ENCODE data around the gene WDR44. TPM values are rescaled to one million over a fixed set of nuclear protein-coding genes. Genes with fewer than 3 reads are reported as not detected.

Gene WDR44
- total and polyA plus RNA-seq, 10 of the 15 experiments (the other 5 are each of a cell fraction or from before 2014, with no cell fraction given), result 3.4 to 14.0 (median 11.6) TPM

- ChIA-PET POLR2A (no interaction called here), SMC1A (ENCODE audit: uncharacterized antibody, unreplicated experiment) (interaction anchor here (1.2 kb wide), 2 partner anchors 109 to 186 kb away, joined by 3 to 6 read pairs; no protein-coding TSS in a partner anchor), RAD21 (ENCODE audit: unreplicated experiment) (interaction anchor here (1.9 kb wide), 1 partner anchor 147 kb away, joined by 5 read pairs; no protein-coding TSS in a partner anchor), CTCF (no interaction called here)
- in situ Hi-C loops (cut with MboI), result no loop called here
- DNase-seq (ENCODE audit: low read depth, low spot score) (no peak), ATAC-seq (no peak), FAIRE-seq (no peak)
- H3K4me2 ChIP-seq (ENCODE audit: control insufficient read depth, insufficient read depth), result peak overlapping the region; percentile 11
- no peak for TF ChIP-seq USF1 (IDR thresholded peaks at IDR 0.05; ENCODE audit: borderline replicate concordance, extremely low read length, insufficient read depth, low read depth, low read length)
- TF ChIP-seq NRF1 (conservative IDR thresholded peaks at IDR 0.05; ENCODE audit: low read depth, low read length), result no peak
- TF ChIP-seq ZNF592 (IDR thresholded peaks at IDR 0.05), result no peak
- no peak for TF ChIP-seq BHLHE40 (IDR thresholded peaks at IDR 0.05; ENCODE audit: borderline replicate concordance in 1 of 2, low read depth in 2 of 2, low read length in 1 of 2)
- TF ChIP-seq NBN (IDR thresholded peaks at IDR 0.05), result no peak
- TF ChIP-seq CBX5 (IDR thresholded peaks at IDR 0.05; ENCODE audit: low read depth), result no peak
- no peak for TF ChIP-seq POU2F2 (IDR thresholded peaks at IDR 0.05; ENCODE audit: borderline replicate concordance, low read depth, low read length)
- H3K36me3 ChIP-seq (ENCODE audit: control insufficient read depth in 2 of 2, insufficient read depth in 2 of 2, low read length in 1 of 2), result no peaks in the 10 kb centered on the region
- no peaks in the 10 kb centered on the region for H4K20me1 ChIP-seq (ENCODE audit: control insufficient read depth, insufficient read depth)
- peaks cover 5% of the 10 kb centered on the region for H3K4me1 ChIP-seq (ENCODE audit: control insufficient read depth, insufficient read depth, low read length)
- no peak overlapping the region for H2AFZ ChIP-seq (ENCODE audit: control insufficient read depth, low read depth, low read length)
- no peaks in the 10 kb centered on the region for H3K9me3 ChIP-seq (replicated peaks; ENCODE audit: control insufficient read depth, insufficient read depth, low read length)
- intact Hi-C loops (cut with micrococcal nuclease; ENCODE audit: unreplicated experiment), result no loop called here
- H3K27ac ChIP-seq (ENCODE audit: control insufficient read depth, insufficient read depth), result peak overlapping the region; percentile 27
- H3K79me2 ChIP-seq (ENCODE audit: control insufficient read depth, insufficient read depth, low read length), result peaks cover 57% of the 10 kb centered on the region
- peak overlapping the region; percentile 8 for H3K4me3 ChIP-seq
- no TSS peak for BruUV-seq (replicated peaks)
- WGBS (ENCODE audit: insufficient coverage, insufficient replicate concordance, low lambda C conversion rate, missing lambda C conversion rate), result 25% methylated on average over 6 of the region's 6 CpGs
- H3K27me3 ChIP-seq (replicated peaks in 1 of 2; ENCODE audit: control insufficient read depth in 2 of 2, insufficient read depth in 2 of 2, low read length in 1 of 2), result no peaks in the 10 kb centered on the region
- H3K9ac ChIP-seq (ENCODE audit: control insufficient read depth, insufficient read depth, low read length), result no peak overlapping the region; the same call in 1 of the 2 replicates
These were observed 4.3 kb downstream of the WDR44 start for GRCh38 chrX:118350221-118350620.

All from GM12878 (cell line).